Neural crest cell (in vitro differentiated cells): ENCODE results near the gene ZNF211. TPM values are rescaled to one million over a fixed set of nuclear protein-coding genes. Genes with fewer than 3 reads are reported as not detected.

Source experiments
- DNase-seq: peaks from one replicate; pipeline ENCODE4 v3.0.0; 2021; ENCODE audit warnings: low read depth, mixed read lengths, low spot score
- H3K27ac Mint-ChIP-seq: one replicate; pipeline ENCODE4 v1.8.0; 2021; ENCODE audit warnings: mild to moderate bottlenecking, mixed read lengths; ENCODE audit not compliant: unreplicated experiment
- H3K27me3 Mint-ChIP-seq: 2 replicates; pipeline ENCODE4 v1.8.0; 2021; ENCODE audit warnings: low read depth, mild to moderate bottlenecking, mixed read lengths
- H3K36me3 Mint-ChIP-seq: 2 replicates; pipeline ENCODE4 v1.8.0; 2021; ENCODE audit warnings: low read depth, mild to moderate bottlenecking, mixed read lengths
- H3K4me1 Mint-ChIP-seq: 2 replicates; pipeline ENCODE4 v1.8.0; 2021; ENCODE audit warnings: mixed read lengths
- H3K4me3 Mint-ChIP-seq: one replicate; pipeline ENCODE4 v1.8.0; 2021; ENCODE audit warnings: mild to moderate bottlenecking, mixed read lengths
- H3K9me3 Mint-ChIP-seq: 2 replicates; pipeline ENCODE4 v1.8.0; 2021; ENCODE audit warnings: mixed read lengths
- CTCF ChIP-seq: fragments of 200-600 bp; sonication (generic); conservative IDR thresholded peaks from 2 replicates; pipeline ENCODE4 v1.5.0; 2021; ENCODE audit warnings: antibody characterized with exemption, mild to moderate bottlenecking
- total RNA-seq: library from RNA; stranded (reverse); gene quantifications from 2 replicates; pipeline ENCODE4 v1.2.1, GENCODE V29; 2021

ZNF211 gene
- total RNA-seq, 1 donor from 2014 or later: 23.4 TPM

GRCh38 chr19:57668635-57669034, 35.7 kb downstream of the ZNF211 start, which contains the start of gene ZSCAN4:
Gene ZSCAN4, plus strand, starts transcription at chr19:57668935. Its CDS starts 7,211 bp downstream, at chr19:57676146.
- Mint-ChIP-seq H3K4me3 (no peak within 1 kb of the TSS), H3K9me3 (no peaks in the 10 kb centered on the region), H3K4me1 (peaks cover 8% of the 10 kb centered on the region), H3K36me3 (no peaks in the 10 kb centered on the region), H3K27ac (no peak within 1 kb of the TSS), H3K27me3 (peaks cover 39% of the 10 kb centered on the region)
- no peak for TF ChIP-seq CTCF
- DNase-seq: no peak

GRCh38 chr19:57671124-57671895, 38.3 kb downstream of the ZNF211 start:
- no peak for TF ChIP-seq CTCF
- no peak overlapping the region for H3K27ac Mint-ChIP-seq
- no peak for DNase-seq
- H3K27me3 Mint-ChIP-seq: peaks cover 52% of the 10 kb centered on the region
- no peaks in the 10 kb centered on the region for H3K36me3 Mint-ChIP-seq
- H3K4me1 Mint-ChIP-seq: no peaks in the 10 kb centered on the region
- H3K9me3 Mint-ChIP-seq: no peaks in the 10 kb centered on the region
- H3K4me3 Mint-ChIP-seq: no peak overlapping the region

- Mint-ChIP-seq H3K27me3 (peaks cover 57% of the 10 kb centered on the region), H3K27ac (no peak overlapping the region), H3K9me3 (no peaks in the 10 kb centered on the region), H3K36me3 (no peaks in the 10 kb centered on the region), H3K4me1 (no peaks in the 10 kb centered on the region), H3K4me3 (no peak overlapping the region)
- no peak for DNase-seq
- no peak for TF ChIP-seq CTCF
Measured at GRCh38 chr19:57672466-57672865, 39.5 kb downstream of the ZNF211 start.

- DNase-seq: no peak
- no peak for TF ChIP-seq CTCF
- Mint-ChIP-seq H3K27me3 (peaks cover 67% of the 10 kb centered on the region), H3K27ac (no peak overlapping the region), H3K4me3 (no peak overlapping the region), H3K36me3 (no peaks in the 10 kb centered on the region), H3K9me3 (peaks cover 3% of the 10 kb centered on the region), H3K4me1 (no peaks in the 10 kb centered on the region)
Measured at GRCh38 chr19:57675881-57676280, 42.9 kb downstream of the ZNF211 start.

GRCh38 chr19:57682226-57682766, 49.3 kb downstream of the ZNF211 start:
- peaks cover 49% of the 10 kb centered on the region for H3K9me3 Mint-ChIP-seq
- no peak for TF ChIP-seq CTCF
- H3K4me3 Mint-ChIP-seq: peak overlapping the region; percentile 99
- H3K4me1 Mint-ChIP-seq: peaks cover 30% of the 10 kb centered on the region
- no peak for DNase-seq
- peaks cover 34% of the 10 kb centered on the region for H3K27me3 Mint-ChIP-seq
- peak overlapping the region; percentile 96 for H3K27ac Mint-ChIP-seq
- H3K36me3 Mint-ChIP-seq: peaks cover 60% of the 10 kb centered on the region
